ENCODE measurements around the gene PRRG1.

DNA sequence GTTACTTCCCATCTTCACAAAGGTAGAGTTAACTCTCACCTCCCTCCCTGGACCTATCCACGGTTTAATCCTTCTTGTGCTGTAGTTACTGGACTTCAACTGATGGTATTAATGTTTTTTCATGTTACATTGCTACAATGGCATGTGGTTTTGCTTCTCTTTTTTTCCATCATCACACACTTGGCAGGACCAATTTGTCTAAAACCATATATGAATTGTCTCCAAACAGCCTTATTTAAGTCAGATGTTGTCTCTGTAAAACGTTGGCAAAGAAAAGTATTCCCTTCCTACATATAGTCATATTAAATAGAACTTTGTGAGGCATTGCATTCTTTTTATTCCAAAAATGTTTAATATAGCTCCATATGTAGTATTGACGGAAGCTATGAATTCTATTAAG is 15.5 kb downstream of the PRRG1 start:
- TF ChIP-seq EZH2 (IDR thresholded peaks at IDR 0.05) (no peak), POLR2AphosphoS5 (IDR thresholded peaks at IDR 0.05; ENCODE audit: borderline replicate concordance, low read depth, low read length) (no peak)

All from SK-N-MC (cell line).